RPMI8226 (cell line): ENCODE data around the gene HHAT.

ENCODE experiments used
- DNase-seq: peaks from one replicate; pipeline ENCODE4 v3.0.0-alpha.2; 2015

HHAT gene

GRCh38 chr1:210328746-210329503 lies at the start of gene HHAT:
HHAT (plus strand) TSS chr1:210328902; CDS start chr1:210348976, 20,074 bp downstream.
- DNase-seq, result peak; percentile 50

- no peak for DNase-seq
Measured at GRCh38 chr1:210280221-210280620, 48.5 kb upstream of the HHAT start.

- DNase-seq, result no peak
Measured at GRCh38 chr1:210288116-210288515, 40.6 kb upstream of the HHAT start.

GRCh38 chr1:210289248-210289647 lies 39.5 kb upstream of the HHAT start:
- no peak for DNase-seq

DNA sequence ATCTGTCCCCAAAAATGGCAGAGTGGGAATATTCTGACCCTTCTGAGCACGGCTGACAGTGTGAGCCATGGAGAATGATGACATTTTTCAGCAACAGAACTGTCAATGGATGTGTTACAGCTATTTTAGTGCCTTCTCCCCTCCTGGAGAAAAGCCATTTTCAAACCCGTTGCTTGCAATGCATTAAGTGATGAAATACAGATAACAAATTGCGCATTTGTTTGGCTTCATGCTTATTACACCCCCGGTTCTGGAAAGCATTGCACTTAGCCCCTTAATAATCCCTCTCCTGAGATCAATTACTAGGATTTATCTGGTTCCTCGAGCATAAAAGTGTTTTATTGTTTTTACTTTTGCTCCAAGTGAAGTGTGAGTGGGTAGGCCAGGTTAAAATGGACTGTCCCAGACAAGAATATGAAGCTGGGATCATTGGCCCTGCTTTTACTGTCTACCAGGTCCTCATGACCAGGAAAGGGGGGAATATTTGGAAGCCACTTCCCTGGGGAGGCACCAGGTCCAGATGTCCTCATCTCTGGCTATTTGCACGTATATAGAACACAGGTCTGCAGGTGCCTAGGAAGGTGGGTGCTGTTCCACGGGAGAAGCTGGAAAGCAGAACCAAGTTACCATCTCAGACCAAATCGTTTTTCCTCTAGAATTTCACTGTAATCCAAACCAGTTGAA lies 37.5 kb upstream of the HHAT start:
- no peak for DNase-seq

- no peak for DNase-seq
Measured at GRCh38 chr1:210291786-210292230, 36.9 kb upstream of the HHAT start.

DNA sequence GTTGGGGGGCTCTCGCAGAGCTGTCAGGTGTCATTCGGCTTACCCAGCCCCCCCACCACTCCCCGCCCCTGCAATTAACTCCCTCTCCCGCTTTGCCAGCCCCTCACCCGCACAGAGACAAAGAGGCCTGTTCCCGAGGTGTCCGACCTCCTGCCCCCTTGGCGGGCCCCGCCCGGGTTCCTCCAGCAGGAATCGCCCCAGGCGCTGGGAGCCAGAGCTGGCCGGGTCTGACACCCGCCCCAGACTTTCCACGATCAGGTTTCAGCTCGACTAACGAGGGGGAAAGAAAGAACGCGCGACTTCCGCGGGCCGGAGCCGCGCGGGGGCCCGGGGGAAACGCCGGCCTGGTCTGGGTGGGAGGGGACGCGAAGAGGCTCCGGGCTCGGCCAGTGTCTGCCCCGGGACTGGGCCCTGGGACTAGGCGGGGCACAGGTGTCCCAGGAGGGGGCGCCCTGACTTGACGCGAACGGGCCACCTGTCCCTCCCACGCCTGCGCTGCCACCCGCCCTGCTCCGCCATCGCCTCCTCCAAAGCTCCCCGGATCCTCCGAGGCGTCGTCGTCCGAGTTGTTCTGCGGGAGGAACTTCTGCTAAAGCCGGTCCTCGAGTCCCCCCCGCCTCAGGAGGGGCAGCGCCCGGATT lies 36.4 kb upstream of the HHAT start:
- DNase-seq, result peak; percentile 25

GRCh38 chr1:210293171-210293607 lies 35.5 kb upstream of the HHAT start:
- no peak for DNase-seq

DNA sequence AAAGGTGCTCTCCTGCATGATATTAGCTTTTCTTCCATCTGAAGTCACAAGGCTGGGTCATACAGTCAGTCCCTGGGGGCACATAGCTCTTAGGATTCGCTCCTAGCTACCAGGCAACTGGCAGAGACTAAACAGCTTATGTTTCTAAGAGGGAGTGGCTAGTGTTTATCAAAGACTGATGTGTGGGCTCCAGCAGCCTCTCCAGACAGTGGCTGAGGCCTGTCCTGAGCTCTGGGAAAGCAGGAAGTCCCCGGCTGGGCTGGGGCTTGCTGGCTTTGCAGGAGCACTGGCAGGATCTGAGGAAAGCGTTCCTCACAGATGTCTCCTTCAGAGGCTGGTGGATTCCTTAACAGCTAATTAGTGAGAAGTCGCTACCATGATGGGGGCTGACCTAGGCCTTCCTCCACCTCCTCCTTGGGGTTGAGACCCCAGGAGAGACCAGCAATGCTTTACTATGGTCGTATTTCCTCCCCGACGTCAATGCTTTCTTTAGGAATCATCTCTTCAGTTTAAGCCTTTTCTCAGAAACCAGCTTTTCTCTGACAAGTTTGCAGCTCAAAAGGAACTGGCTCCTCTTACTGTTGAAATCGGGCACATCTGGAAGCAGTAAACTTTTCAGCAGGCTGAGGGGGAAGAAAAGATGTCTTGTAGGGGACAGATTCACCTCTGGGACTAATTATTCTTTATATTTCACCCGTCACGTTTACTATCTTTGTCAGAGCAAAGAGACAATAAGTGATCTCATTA lies 33.5 kb upstream of the HHAT start:
- DNase-seq, result no peak

- DNase-seq, result no peak
Measured at GRCh38 chr1:210296682-210297081, 32.0 kb upstream of the HHAT start.

- DNase-seq, result no peak
Measured at GRCh38 chr1:210298296-210298695, 30.4 kb upstream of the HHAT start.

GRCh38 chr1:210298936-210299335 lies 29.8 kb upstream of the HHAT start:
- no peak for DNase-seq

DNA sequence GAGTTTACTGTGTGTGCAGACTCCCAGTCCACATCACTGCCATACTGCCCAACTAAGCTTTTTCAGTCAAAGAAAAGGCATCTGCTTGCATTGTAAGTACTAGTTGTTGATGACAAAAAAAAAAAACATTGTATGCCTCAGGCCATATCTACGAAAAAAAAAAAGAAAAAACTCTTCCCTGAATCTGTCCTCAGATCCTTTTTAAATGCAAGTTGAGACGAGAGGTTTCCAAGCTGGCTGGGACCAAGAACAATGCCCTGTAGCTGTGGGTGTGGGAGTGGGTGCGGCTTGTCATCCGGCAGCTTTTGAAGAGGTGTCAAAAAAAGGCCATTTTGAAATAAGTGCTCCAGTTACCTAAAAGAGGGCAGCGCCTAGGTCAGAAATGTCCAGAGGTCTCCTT lies 29.2 kb upstream of the HHAT start:
- no peak for DNase-seq

DNA sequence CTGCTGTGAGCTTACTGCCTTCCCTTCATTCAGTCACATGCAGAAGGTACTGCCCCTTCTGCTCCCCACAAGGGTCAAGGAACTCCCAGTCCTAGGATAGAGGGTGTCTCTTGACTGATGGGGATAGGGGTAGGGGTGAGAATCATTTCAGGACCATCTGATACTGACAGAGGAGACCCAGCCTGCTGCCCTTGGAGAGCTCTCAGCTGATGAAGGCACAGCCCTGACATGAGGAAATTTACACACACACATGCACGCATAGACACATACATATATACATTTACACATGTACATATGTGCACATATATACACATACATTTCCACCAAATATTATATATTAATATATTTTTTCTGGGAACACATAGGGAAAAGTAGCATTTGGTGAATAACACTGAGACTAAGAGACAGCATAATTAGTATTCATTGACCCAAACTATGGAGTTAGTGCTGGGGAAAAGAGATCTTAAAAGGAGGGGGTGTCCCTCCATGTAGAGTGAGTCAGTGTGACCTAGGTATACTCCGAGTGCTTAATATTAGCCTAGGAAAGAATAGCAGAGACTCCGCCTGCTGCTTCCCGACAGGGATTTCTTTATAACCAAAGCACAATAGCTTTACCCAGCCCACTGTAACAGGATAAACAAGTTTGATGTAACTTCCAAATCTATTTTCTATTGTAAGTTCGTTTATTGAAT lies 27.6 kb upstream of the HHAT start:
- no peak for DNase-seq

- no peak for DNase-seq
Measured at GRCh38 chr1:210301615-210302000, 27.1 kb upstream of the HHAT start.

GRCh38 chr1:210302501-210302900 lies 26.2 kb upstream of the HHAT start:
- no peak for DNase-seq

DNA sequence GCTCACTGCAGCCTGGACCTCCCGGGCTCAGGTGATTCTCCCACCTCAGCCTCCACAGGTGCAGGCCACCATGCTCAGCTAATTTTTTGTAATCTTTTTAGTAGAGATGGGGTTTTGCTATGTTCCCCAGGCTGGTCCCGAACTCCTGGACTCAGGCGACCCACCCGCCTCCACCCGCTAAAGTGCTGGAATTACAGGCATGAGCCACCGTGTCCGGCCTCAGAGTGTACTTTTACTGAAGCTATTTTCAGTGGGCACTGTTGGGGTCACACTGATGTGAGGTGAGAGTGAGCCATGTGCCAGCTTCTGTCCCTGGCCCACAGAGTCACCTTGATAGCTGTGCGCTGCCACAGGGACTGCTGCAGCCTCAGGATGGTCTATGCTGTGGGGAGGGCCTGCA lies 25.3 kb upstream of the HHAT start:
- DNase-seq, result no peak

DNA sequence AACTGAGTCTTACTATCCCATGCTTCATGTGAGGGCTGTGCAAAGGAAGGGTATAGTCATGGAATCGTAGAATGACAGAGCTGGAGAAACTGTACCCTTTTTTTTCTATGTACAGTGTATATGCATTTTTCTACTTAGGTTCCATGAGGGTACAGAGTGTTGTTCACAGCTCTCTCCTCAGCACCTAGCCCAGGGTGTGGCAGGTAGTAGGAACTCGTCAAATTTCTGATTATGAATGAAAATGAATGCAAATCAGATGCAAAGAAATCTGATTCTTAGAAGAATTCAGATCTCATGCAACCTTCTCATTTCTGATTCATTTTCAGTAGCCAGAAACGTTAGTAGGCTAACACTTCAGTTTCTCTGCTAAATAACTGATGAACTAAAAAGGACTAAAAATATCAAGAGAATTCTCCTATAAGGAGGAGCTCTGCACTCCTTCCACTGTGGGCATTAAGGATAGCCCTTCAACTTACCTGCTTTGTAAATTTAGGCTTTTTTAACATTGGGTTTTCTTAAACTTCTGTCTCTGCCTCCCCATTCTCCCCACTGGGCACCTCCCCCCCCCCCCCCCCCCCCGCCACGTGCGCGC lies 18.0 kb upstream of the HHAT start:
- DNase-seq, result no peak

GRCh38 chr1:210311726-210312493 lies 16.8 kb upstream of the HHAT start:
- no peak for DNase-seq

GRCh38 chr1:210313046-210313595 lies 15.6 kb upstream of the HHAT start:
- DNase-seq, result no peak

- DNase-seq, result no peak
Measured at GRCh38 chr1:210313921-210314320, 14.8 kb upstream of the HHAT start.
